ENCODE data around the gene BTBD7. TPM values are rescaled to one million over a fixed set of nuclear protein-coding genes. Genes with fewer than 3 reads are reported as not detected.

Gene BTBD7
- total RNA-seq, 2 donors from 2014 or later, result 21.9 to 30.5 TPM

GRCh38 chr14:93206793-93207467 is 125.9 kb downstream of the BTBD7 start, which contains the start of the genes GON7 and UBR7:
Gene GON7 (minus strand): TSS chr14:93207065. CDS start chr14:93207037, 28 bp downstream.
Gene UBR7 (plus strand): TSS chr14:93207256. CDS start chr14:93207292, 36 bp downstream.
- Histone ChIP-seq H3K4me3 (peak within 1 kb of the TSS; percentile 96), H3K36me3 (peaks cover 5% of the 10 kb centered on the region), H3K9me3 (no peaks in the 10 kb centered on the region), H3K27ac (peak within 1 kb of the TSS; percentile 88), H3K4me1 (ENCODE audit: control insufficient read depth in 1 of 2, low read depth in 2 of 2) (peaks cover 9 to 29% of the 10 kb centered on the region in 2 donors), H3K27me3 (replicated peaks; ENCODE audit: insufficient read depth) (no peaks in the 10 kb centered on the region)
- TF ChIP-seq CTCF (IDR thresholded peaks at IDR 0.05), result peak; percentile 18
- DNase-seq (ENCODE audit: low spot score) (peak; percentile 78), ATAC-seq (ENCODE audit: insufficient number of reproducible peaks, low FRiP score, low read depth) (peak; percentile 97)

GRCh38 chr14:93201155-93201704 is 131.6 kb downstream of the BTBD7 start:
- Histone ChIP-seq H3K4me1 (ENCODE audit: control insufficient read depth in 1 of 2, low read depth in 2 of 2) (peaks cover 2 to 8% of the 10 kb centered on the region in 2 donors), H3K9me3 (no peaks in the 10 kb centered on the region), H3K27ac (no peak overlapping the region), H3K27me3 (replicated peaks; ENCODE audit: insufficient read depth) (no peaks in the 10 kb centered on the region), H3K36me3 (no peaks in the 10 kb centered on the region), H3K4me3 (no peak overlapping the region)
- TF ChIP-seq CTCF (IDR thresholded peaks at IDR 0.05), result no peak
- DNase-seq (ENCODE audit: low spot score) (no peak), ATAC-seq (ENCODE audit: insufficient number of reproducible peaks, low FRiP score, low read depth) (no peak)

- Histone ChIP-seq H3K9me3 (no peaks in the 10 kb centered on the region), H3K36me3 (no peaks in the 10 kb centered on the region), H3K4me1 (ENCODE audit: control insufficient read depth in 1 of 2, low read depth in 2 of 2) (peaks cover 0 to 1% of the 10 kb centered on the region in 2 donors), H3K4me3 (no peak overlapping the region), H3K27me3 (replicated peaks; ENCODE audit: insufficient read depth) (no peaks in the 10 kb centered on the region), H3K27ac (no peak overlapping the region)
- DNase-seq (ENCODE audit: low spot score) (no peak), ATAC-seq (ENCODE audit: insufficient number of reproducible peaks, low FRiP score, low read depth) (no peak)
- TF ChIP-seq CTCF (IDR thresholded peaks at IDR 0.05), result no peak
Observed at GRCh38 chr14:93200553-93200952, 132.3 kb downstream of the BTBD7 start.

GRCh38 chr14:93199031-93199430 is 133.8 kb downstream of the BTBD7 start:
- H3K27me3 ChIP-seq (replicated peaks; ENCODE audit: insufficient read depth), result no peaks in the 10 kb centered on the region
- ATAC-seq (ENCODE audit: insufficient number of reproducible peaks, low FRiP score, low read depth) (no peak), DNase-seq (ENCODE audit: low spot score) (no peak)
- TF ChIP-seq CTCF (IDR thresholded peaks at IDR 0.05), result no peak
- H3K27ac ChIP-seq, result no peak overlapping the region
- no peaks in the 10 kb centered on the region for H3K9me3 ChIP-seq
- H3K4me1 ChIP-seq (ENCODE audit: control insufficient read depth in 1 of 2, low read depth in 2 of 2), result no peaks in the 10 kb centered on the region
- H3K36me3 ChIP-seq, result no peaks in the 10 kb centered on the region
- no peak overlapping the region for H3K4me3 ChIP-seq

- ATAC-seq (ENCODE audit: insufficient number of reproducible peaks, low FRiP score, low read depth), result no peak
- no peak overlapping the region for H3K27ac ChIP-seq
- no peaks in the 10 kb centered on the region for H3K4me1 ChIP-seq (ENCODE audit: control insufficient read depth in 1 of 2, low read depth in 2 of 2)
Observed at GRCh38 chr14:93195316-93195999, 137.4 kb downstream of the BTBD7 start.

More at GRCh38 chr14:93195316-93195999, 137.4 kb downstream of the BTBD7 start:
- Histone ChIP-seq H3K27me3 (replicated peaks; ENCODE audit: insufficient read depth) (no peaks in the 10 kb centered on the region), H3K36me3 (no peaks in the 10 kb centered on the region), H3K9me3 (no peaks in the 10 kb centered on the region), H3K4me3 (no peak overlapping the region)
- DNase-seq (ENCODE audit: low spot score), result no peak
- no peak for TF ChIP-seq CTCF (IDR thresholded peaks at IDR 0.05)

Measured in thoracic aorta (tissue), 2 donors.